A549 treated with CORT108297 at 1 μM for 4 hours (cell line): ENCODE measurements around the gene ARL3. TPM values are rescaled to one million over a fixed set of nuclear protein-coding genes. Genes with fewer than 3 reads are reported as not detected.

Experiments used
- total RNA-seq: library from RNA; stranded (reverse); fragments of 200-300 nt; extraction: Qiagen RNA extraction; gene quantifications from 5 replicates; pipeline ENCODE4 v1.2.3, GENCODE V29; 2022

The ARL3 gene, protein sequence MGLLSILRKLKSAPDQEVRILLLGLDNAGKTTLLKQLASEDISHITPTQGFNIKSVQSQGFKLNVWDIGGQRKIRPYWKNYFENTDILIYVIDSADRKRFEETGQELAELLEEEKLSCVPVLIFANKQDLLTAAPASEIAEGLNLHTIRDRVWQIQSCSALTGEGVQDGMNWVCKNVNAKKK
- total RNA-seq: 13.7 to 15.3 TPM (median 14.7 TPM) in 5 replicates

DNA sequence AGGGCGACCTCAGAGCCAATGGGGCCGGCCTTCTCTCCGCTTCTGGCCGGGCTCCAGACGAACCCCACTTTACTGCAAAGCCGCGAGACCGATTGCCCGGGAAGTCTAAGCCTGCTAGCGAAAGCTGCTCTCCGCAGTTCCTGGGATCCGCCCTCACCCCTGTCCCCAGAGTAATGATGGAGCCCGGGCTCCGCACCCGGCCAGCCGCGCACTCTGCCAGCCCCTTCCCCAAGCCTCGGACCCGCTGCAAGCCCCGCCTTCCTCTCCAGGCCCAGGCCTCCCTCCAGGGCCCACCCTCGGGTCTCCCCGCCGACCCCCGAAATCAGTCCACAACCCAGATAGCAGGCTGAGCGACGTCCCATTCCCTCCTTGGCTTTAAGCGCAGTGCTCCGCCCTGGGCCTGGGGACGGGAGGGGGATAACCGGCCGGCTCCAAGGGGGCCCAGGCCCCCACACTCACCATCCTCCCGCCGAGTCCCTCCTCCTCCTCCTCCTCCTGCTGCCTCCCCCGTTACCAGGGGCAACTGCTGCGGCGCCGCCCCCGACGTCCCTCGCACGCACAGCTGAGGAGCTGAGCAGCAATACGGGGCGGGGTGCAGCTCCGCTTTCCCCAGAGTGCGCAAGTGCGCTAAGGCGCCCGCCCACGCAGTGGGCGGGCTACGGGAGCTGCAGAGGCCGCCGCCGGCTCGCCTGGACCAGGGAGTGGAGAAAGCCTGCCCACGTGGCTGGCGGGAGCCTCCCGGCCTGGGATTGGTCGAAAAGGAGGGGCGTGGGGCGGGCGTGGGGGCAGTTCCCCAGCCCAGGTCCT is at the start of gene ARL3:
Gene ARL3 (minus strand): TSS at position 584 of the 807 bp plus-strand sequence. CDS start 122 bp downstream, at position 462.

DNA sequence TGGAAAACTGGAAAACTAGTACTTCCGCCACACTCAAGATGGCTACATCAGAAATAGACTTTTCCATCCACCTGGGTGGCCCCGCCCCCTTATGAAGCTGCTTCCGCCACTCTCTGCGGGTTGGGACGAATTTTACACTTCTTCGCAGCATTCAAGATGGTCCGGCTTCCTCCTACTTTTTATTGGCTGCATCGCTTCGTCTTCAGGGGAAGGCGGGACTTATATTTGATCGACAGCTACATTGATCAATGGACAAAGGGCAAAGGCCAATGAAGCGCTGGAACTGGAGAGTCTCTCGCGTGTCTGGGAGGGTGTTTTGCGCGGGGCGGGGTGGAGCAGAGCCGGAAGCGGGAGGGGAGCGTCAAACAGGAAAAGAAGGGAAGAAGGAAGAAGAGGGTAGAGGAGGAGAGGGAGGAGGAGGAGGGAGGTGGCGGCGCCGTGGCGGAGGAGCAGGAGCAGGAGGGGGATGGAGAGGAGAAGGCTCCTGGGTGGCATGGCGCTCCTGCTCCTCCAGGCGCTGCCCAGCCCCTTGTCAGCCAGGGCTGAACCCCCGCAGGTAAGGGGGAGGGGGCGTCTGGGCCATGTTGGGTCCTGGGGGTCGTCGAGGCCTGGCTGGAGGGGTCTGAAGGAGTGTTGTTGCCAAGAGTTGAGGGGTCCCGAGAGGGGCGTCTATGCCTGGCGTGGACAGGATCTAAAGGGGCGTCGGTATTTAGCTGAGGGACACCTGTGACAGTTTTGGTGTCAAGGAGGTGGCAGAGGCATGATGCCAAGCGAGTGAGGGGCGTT is 29.6 kb upstream of the ARL3 start, which contains the start of gene WBP1L:
Gene WBP1L (plus strand): TSS at position 361 of the 786 bp plus-strand sequence. CDS start 106 bp downstream, at position 467.

DNA sequence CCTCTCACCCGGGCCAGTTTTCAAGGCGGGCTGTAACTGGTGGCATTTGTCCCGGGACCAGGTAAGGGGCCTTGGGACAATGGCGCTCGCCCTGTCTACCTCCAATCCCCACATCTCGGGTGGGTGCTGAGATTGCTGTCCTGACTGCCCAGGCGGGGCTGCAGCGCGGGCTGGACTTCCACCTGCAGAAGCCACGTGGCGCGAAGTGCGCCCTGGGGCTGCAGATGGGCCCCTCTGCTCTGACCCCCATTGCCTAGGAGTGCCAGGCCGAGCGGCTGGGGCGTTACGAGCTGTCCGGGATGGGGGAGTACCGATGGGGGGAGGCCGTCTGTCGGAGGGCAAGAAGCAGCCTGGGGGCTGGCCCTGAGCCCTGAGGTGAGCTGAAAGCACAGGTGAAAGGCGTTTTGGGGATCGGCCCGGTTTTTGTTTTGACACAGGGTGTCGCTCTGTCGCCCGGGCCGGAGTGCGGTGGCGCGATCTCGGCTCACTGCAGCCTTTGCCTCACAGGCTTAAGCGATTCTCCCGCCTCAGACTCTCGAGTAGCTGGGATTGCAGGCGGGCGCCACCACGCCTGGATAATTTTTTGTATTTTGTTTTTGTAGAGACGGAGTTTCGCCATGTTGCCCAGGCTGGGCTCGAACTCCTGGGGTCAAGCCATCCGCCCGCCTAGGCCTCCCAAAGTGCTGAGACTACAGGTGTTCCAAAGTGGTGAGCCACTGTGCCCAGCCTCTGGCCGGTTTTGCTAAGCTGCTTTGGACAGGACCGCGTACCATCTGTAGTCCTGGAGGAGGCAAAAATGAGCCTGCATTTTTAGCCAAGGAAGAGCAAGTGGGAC is 641 bp upstream of the ARL3 start, which contains the start of gene SFXN2:
Gene SFXN2 (plus strand): TSS at position 16 of the 835 bp plus-strand sequence. CDS start 12,001 bp downstream, outside the sequence.

DNA sequence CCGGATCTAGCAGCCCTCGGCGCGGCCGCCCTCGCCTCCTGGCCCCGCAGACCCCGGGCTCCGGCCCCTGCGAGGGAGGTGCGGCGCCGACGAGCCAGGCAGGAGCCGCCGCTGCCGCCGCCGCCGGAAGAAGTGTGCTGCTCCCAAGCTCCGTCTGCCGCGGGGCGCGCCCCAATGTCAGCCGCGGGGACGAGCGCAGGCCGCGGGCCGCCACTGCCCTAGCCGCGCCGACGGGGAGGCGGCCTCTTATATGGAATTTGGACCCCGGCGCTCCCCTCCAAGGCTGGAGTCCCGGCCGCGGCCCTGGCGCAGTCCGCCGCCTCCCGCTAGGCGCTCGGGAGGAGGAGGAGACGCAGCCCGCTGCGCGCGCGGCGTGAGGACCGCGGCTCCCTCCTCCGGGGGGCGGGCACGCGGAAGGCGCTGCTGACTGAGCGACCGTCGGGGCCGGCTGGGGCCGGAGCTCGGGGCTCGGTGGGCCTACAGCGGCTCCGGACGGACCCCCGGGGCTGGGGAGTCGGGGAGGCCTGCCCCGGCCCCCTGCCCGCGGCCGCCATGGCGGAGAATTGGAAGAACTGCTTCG is 70.0 kb downstream of the ARL3 start, which contains the start of gene TRIM8:
Gene TRIM8 (plus strand): TSS at position 414 of the 580 bp plus-strand sequence. CDS start 139 bp downstream, at position 553.

Other genes with a start within 250 kb of the ARL3 start
- 84.4 to 101 TPM (median 91.9 TPM) in 5 replicates for gene ACTR1A, start 211.7 kb downstream of the ARL3 start, total RNA-seq
- 5.2 to 7.9 TPM (median 7.2 TPM) in 5 replicates for gene SUFU, start 210.4 kb downstream of the ARL3 start, total RNA-seq
- 41.9 to 47.6 TPM (median 44.8 TPM) in 5 replicates for gene TRIM8, start 69.9 kb downstream of the ARL3 start, total RNA-seq
- gene SFXN2, start 239 bp upstream of the ARL3 start, total RNA-seq: 2.5 to 3.9 TPM (median 3.5 TPM) in 5 replicates
- gene WBP1L, start 29.6 kb upstream of the ARL3 start, total RNA-seq: 23.5 to 30.2 TPM (median 25.6 TPM) in 5 replicates
- gene CYP17A1, start 123.0 kb upstream of the ARL3 start, total RNA-seq: 0.05 TPM in 1 of 5 replicates, not detected in the others
- gene BORCS7, start 139.9 kb upstream of the ARL3 start, total RNA-seq: 24.3 to 29.3 TPM (median 26.7 TPM) in 5 replicates
- gene AS3MT, start 155.1 kb upstream of the ARL3 start, total RNA-seq: 3.5 to 4.3 TPM (median 4.0 TPM) in 5 replicates
- 4.1 to 6.0 TPM (median 4.9 TPM) in 5 replicates for gene CNNM2, start 203.9 kb upstream of the ARL3 start, total RNA-seq